Calu3 (cell line): ENCODE results near the gene FUNDC1. TPM values are rescaled to one million over a fixed set of nuclear protein-coding genes. Genes with fewer than 3 reads are reported as not detected.

Experiments used
- Bru-seq: library from RNA; stranded (reverse); fragments of 400-500 nt; gene quantifications from one replicate; lab custom pipeline; 2021; lab: Mats Ljungman, UMichigan
- BruChase-seq, 2 experiments: library from RNA; stranded (reverse); fragments of 400-500 nt; gene quantifications; one replicate each; lab custom pipeline; 2021; lab: Mats Ljungman, UMichigan
- BruUV-seq: library from RNA; stranded (reverse); fragments of 400-500 nt; replicated peaks from 2 replicates; lab custom pipeline; 2021; lab: Mats Ljungman, UMichigan
- CTCF ChIA-PET: fragments of 300-600 bp; sonication (Branson Sonifier 250); formaldehyde crosslinking; loops from one replicate; lab custom pipeline; 2022; ENCODE audit warnings: antibody characterized with exemption; lab: Charles Lee
- DNase-seq: peaks from one replicate; pipeline ENCODE4 v3.0.0; 2022
- H3K27ac Mint-ChIP-seq: one replicate; pipeline ENCODE4 v1.8.0; 2022; ENCODE audit warnings: mixed read lengths; ENCODE audit not compliant: unreplicated experiment
- H3K27me3 Mint-ChIP-seq: one replicate; pipeline ENCODE4 v1.8.0; 2022; ENCODE audit warnings: mixed read lengths; ENCODE audit not compliant: unreplicated experiment
- H3K36me3 Mint-ChIP-seq: one replicate; pipeline ENCODE4 v1.8.0; 2022; ENCODE audit warnings: mild to moderate bottlenecking, moderate library complexity, mixed read lengths; ENCODE audit not compliant: insufficient read depth, unreplicated experiment
- H3K4me1 Mint-ChIP-seq: one replicate; pipeline ENCODE4 v1.8.0; 2022; ENCODE audit warnings: mild to moderate bottlenecking, low read depth, mixed read lengths; ENCODE audit not compliant: unreplicated experiment
- H3K4me3 Mint-ChIP-seq: one replicate; pipeline ENCODE4 v1.8.0; 2022; ENCODE audit warnings: mild to moderate bottlenecking, low read depth, moderate library complexity, mixed read lengths; ENCODE audit not compliant: unreplicated experiment
- H3K9me3 Mint-ChIP-seq: one replicate; pipeline ENCODE4 v1.8.0; 2022; ENCODE audit warnings: low read depth, mixed read lengths; ENCODE audit not compliant: unreplicated experiment
- intact Hi-C: fragments of 100-400 bp; cut with micrococcal nuclease; formaldehyde crosslinking; loops from one replicate; pipeline ENCODE4 v1.10.0; 2022; ENCODE audit not compliant: unreplicated experiment
- long read RNA-seq: library from polyadenylated mRNA; stranded (forward); transcript quantifications from one replicate; pipeline ENCODE4 v2.0.0, GENCODE V29; 2022
- total RNA-seq: library from RNA; stranded (reverse); gene quantifications from 2 replicates; pipeline ENCODE4 v1.2.3, GENCODE V29; 2022
- TF ChIP-seq, protein P1 (sequence below): fragments of 200-600 bp; IDR thresholded peaks from one replicate; pipeline ENCODE4 v1.8.0; 2022; ENCODE audit warnings: antibody characterized with exemption; ENCODE audit not compliant: unreplicated experiment

FUNDC1 gene, protein sequence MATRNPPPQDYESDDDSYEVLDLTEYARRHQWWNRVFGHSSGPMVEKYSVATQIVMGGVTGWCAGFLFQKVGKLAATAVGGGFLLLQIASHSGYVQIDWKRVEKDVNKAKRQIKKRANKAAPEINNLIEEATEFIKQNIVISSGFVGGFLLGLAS
- total RNA-seq (21.7 and 22.1 TPM in 2 replicates), Bru-seq, nascent RNA (percentile 73 among the genes with signal in this experiment), BruChase-seq, experiment 1, labeled RNA remaining after a 6-hour chase (percentile 68 among the genes with signal in this experiment), BruChase-seq, experiment 2, labeled RNA remaining after a 2-hour chase (percentile 66 among the genes with signal in this experiment)
- long read RNA-seq, transcript FUNDC1-201 (5 exons, 1,196 nt): major isoform, 14 of 17 reads
- long read RNA-seq, partial matches to known transcripts: 2 of 17 reads
- long read RNA-seq, other reads (novel, unspliced or antisense): 0 of 17 reads

- Mint-ChIP-seq H3K9me3 (no peaks in the 10 kb centered on the region), H3K27me3 (no peaks in the 10 kb centered on the region), H3K4me1 (peaks cover 20% of the 10 kb centered on the region), H3K36me3 (peaks cover 29% of the 10 kb centered on the region), H3K4me3 (peak within 1 kb of the TSS; percentile 87), H3K27ac (peak within 1 kb of the TSS; percentile 97)
- DNase-seq: peak; percentile 95
- intact Hi-C loops: no loop called here
- no TSS peak for BruUV-seq
- CTCF ChIA-PET: interaction anchor here (0.7 kb wide), 1 partner anchor 97 kb away, joined by 3 read pairs; no protein-coding TSS in a partner anchor
- TF ChIP-seq, protein P1, sequence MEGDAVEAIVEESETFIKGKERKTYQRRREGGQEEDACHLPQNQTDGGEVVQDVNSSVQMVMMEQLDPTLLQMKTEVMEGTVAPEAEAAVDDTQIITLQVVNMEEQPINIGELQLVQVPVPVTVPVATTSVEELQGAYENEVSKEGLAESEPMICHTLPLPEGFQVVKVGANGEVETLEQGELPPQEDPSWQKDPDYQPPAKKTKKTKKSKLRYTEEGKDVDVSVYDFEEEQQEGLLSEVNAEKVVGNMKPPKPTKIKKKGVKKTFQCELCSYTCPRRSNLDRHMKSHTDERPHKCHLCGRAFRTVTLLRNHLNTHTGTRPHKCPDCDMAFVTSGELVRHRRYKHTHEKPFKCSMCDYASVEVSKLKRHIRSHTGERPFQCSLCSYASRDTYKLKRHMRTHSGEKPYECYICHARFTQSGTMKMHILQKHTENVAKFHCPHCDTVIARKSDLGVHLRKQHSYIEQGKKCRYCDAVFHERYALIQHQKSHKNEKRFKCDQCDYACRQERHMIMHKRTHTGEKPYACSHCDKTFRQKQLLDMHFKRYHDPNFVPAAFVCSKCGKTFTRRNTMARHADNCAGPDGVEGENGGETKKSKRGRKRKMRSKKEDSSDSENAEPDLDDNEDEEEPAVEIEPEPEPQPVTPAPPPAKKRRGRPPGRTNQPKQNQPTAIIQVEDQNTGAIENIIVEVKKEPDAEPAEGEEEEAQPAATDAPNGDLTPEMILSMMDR: no peak
These were observed at the start of gene FUNDC1 for GRCh38 chrX:44542567-44543325. TSS of gene FUNDC1 (minus strand) at chrX:44542859. CDS start at chrX:44542832, 27 bp downstream.

GRCh38 chrX:44585866-44586265 lies 43.2 kb upstream of the FUNDC1 start:
- DNase-seq: no peak

DNA sequence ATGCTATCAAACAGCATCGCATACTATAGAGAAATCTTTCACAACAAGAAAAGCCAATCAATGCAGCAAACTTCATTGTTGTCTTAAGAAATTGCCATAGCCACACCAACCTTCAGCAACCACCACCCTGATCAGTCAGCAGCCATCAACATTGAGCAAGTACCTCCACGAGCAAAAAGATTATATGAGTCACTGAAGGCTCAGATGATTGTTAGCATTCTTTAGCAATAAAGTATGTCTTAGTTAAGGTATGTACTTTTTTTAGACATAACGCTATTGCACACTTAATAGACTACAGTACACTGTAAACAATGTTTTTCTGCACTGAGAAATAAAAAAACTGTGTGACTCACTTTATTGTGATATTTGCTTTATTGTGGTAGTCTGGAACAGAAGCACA lies 37.8 kb upstream of the FUNDC1 start:
- intact Hi-C loops: no loop called here
- no peaks in the 10 kb centered on the region for H3K27me3 Mint-ChIP-seq
- H3K4me3 Mint-ChIP-seq: no peak overlapping the region
- peak; percentile 7 for DNase-seq
- TF ChIP-seq, protein P1: no peak
- H3K27ac Mint-ChIP-seq: no peak overlapping the region
- no peaks in the 10 kb centered on the region for H3K4me1 Mint-ChIP-seq
- H3K36me3 Mint-ChIP-seq: no peaks in the 10 kb centered on the region
- CTCF ChIA-PET: interaction anchor here (0.6 kb wide), 2 partner anchors 71 to 268 kb away, joined by 5 to 8 read pairs; no protein-coding TSS in a partner anchor
- BruUV-seq: no TSS peak
- peaks cover 3% of the 10 kb centered on the region for H3K9me3 Mint-ChIP-seq

More at GRCh38 chrX:44585866-44586265, 43.2 kb upstream of the FUNDC1 start:
- Mint-ChIP-seq H3K27me3 (no peaks in the 10 kb centered on the region), H3K27ac (no peak overlapping the region), H3K9me3 (peaks cover 3% of the 10 kb centered on the region), H3K4me3 (no peak overlapping the region), H3K4me1 (no peaks in the 10 kb centered on the region), H3K36me3 (no peaks in the 10 kb centered on the region)
- no TSS peak for BruUV-seq
- CTCF ChIA-PET: no interaction called here
- TF ChIP-seq, protein P1: no peak
- intact Hi-C loops: no loop called here

- CTCF ChIA-PET: no interaction called here
- intact Hi-C loops: no loop called here
- H3K36me3 Mint-ChIP-seq: no peaks in the 10 kb centered on the region
- no peak for DNase-seq
- H3K4me3 Mint-ChIP-seq: no peak overlapping the region
- no TSS peak for BruUV-seq
- H3K9me3 Mint-ChIP-seq: peaks cover 4% of the 10 kb centered on the region
- no peak overlapping the region for H3K27ac Mint-ChIP-seq
- H3K27me3 Mint-ChIP-seq: no peaks in the 10 kb centered on the region
- TF ChIP-seq, protein P1: no peak
- H3K4me1 Mint-ChIP-seq: no peaks in the 10 kb centered on the region
These were observed 29.8 kb upstream of the FUNDC1 start for GRCh38 chrX:44572340-44572938.
